MM.1S (cell line): Measurements from ENCODE around the gene FBXO8.

ENCODE experiments used
- EZH2 ChIP-seq: fragments of 300-600 bp; sonication (generic); optimal IDR thresholded peaks from 2 replicates; pipeline ENCODE3; 2017; ENCODE audit warnings: low read depth, mild to moderate bottlenecking, antibody characterized with exemption, low read length, mixed read lengths
- EZH2phosphoT487 ChIP-seq: fragments of 300-600 bp; sonication (generic); IDR thresholded peaks from 2 replicates; pipeline ENCODE4 v1.6.1; 2018; ENCODE audit warnings: antibody characterized with exemption, low read length
- TF ChIP-seq, protein P1 (sequence below): fragments of 300-600 bp; sonication (generic); IDR thresholded peaks from 2 replicates; pipeline ENCODE4 v1.5.1; 2016; ENCODE audit warnings: antibody characterized with exemption, low read length, mixed read lengths

DNA sequence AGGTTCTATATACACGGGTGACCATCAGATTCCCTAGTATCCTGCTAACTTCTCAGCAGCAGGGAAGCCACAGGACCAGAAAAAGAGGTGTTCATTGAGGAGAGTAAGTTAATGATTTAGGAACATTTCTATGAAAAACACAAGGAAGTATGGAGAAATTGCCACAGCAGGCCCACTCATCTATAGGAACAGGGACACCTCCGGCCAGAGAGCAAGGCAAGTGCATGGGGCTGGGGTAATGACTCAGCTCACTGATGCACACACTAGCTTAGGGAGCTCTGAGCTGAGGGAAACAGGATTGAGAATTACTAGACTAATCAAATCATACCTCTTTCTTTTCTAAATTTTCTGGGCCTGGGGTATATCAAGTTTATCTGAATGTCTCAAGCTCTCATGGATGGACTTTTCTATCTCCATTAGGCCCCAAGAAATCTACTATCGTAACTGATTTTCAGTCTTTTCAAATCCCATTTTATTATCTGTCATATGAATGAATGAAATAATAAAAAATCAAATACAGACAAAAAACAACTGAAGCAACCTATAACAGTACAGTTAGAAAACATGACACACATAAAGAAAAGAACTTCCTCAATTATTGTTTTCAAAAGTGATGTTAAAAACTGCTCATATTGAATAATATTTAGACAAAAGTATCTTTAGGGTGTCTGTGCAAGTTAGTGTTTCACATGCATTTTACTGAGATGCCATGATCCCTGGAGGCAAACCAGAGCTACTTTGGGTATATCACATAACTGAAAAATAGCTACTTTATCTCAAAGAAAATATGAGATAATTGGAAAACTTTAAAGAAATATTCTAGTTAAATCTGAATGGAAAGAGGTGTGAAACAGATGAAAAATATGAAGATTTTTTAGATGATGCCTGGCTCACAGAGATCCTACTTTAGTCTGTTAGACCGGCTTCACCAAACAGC lies 89.8 kb downstream of the FBXO8 start:
- TF ChIP-seq, protein P1, sequence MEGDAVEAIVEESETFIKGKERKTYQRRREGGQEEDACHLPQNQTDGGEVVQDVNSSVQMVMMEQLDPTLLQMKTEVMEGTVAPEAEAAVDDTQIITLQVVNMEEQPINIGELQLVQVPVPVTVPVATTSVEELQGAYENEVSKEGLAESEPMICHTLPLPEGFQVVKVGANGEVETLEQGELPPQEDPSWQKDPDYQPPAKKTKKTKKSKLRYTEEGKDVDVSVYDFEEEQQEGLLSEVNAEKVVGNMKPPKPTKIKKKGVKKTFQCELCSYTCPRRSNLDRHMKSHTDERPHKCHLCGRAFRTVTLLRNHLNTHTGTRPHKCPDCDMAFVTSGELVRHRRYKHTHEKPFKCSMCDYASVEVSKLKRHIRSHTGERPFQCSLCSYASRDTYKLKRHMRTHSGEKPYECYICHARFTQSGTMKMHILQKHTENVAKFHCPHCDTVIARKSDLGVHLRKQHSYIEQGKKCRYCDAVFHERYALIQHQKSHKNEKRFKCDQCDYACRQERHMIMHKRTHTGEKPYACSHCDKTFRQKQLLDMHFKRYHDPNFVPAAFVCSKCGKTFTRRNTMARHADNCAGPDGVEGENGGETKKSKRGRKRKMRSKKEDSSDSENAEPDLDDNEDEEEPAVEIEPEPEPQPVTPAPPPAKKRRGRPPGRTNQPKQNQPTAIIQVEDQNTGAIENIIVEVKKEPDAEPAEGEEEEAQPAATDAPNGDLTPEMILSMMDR, result no peak
- TF ChIP-seq EZH2, result no peak
- TF ChIP-seq EZH2phosphoT487, result no peak
